Measurements from ENCODE around the gene TENT4B. TPM values are rescaled to one million over a fixed set of nuclear protein-coding genes. Genes with fewer than 3 reads are reported as not detected.

The TENT4B gene
- total RNA-seq, 1 donor from 2014 or later, result 13.2 TPM

- ChIA-PET CTCF (interaction anchor here (1.4 to 3.2 kb wide), 3 partner anchors 9 to 62 kb away, joined by 6 to 10 read pairs (median 10); no protein-coding TSS in a partner anchor), POLR2A (interaction anchor here (14.8 kb wide), 1 partner anchor 15 kb away, joined by 244 read pairs; no protein-coding TSS in a partner anchor)
- ATAC-seq (ENCODE audit: low read depth) (peak; percentile 35), DNase-seq (no peak)
- intact Hi-C loops (cut with micrococcal nuclease), result loop anchor here (2.0 kb wide), 1 partner anchor 62 kb away; no protein-coding TSS in a partner anchor
- no peak for TF ChIP-seq CTCF (IDR thresholded peaks at IDR 0.05)
- Mint-ChIP-seq H3K4me3 (peak overlapping the region; percentile 66), H3K4me1 (peaks cover 58% of the 10 kb centered on the region), H3K27ac (peak overlapping the region; percentile 80), H3K36me3 (ENCODE audit: low read depth) (no peaks in the 10 kb centered on the region), H3K27me3 (peaks cover 3% of the 10 kb centered on the region), H3K9me3 (no peaks in the 10 kb centered on the region)
Observed at GRCh38 chr16:50265260-50265659, 112.2 kb downstream of the TENT4B start.

- POLR2A ChIA-PET, result interaction anchor here (14.8 kb wide), 1 partner anchor 15 kb away, joined by 244 read pairs; no protein-coding TSS in a partner anchor
- DNase-seq, result no peak
Observed at GRCh38 chr16:50265716-50266336, 112.7 kb downstream of the TENT4B start.

GRCh38 chr16:50266337-50267091 lies 113.4 kb downstream of the TENT4B start, which contains the start of gene ADCY7:
TSS of gene ADCY7 (plus strand) at chr16:50266551. CDS start at chr16:50288180, 21,629 bp downstream.
- Mint-ChIP-seq H3K4me1 (peaks cover 70% of the 10 kb centered on the region), H3K36me3 (ENCODE audit: low read depth) (no peaks in the 10 kb centered on the region), H3K27me3 (no peaks in the 10 kb centered on the region), H3K4me3 (peak within 1 kb of the TSS; percentile 84), H3K27ac (peak within 1 kb of the TSS; percentile 90), H3K9me3 (no peaks in the 10 kb centered on the region)
- intact Hi-C loops (cut with micrococcal nuclease), result loop anchor here (1.0 kb wide), 4 partner anchors 8 to 88 kb away; no protein-coding TSS in a partner anchor
- POLR2A ChIA-PET, result interaction anchor here (14.8 kb wide), 1 partner anchor 14 kb away, joined by 244 read pairs; no protein-coding TSS in a partner anchor
- DNase-seq (peak; percentile 61), ATAC-seq (ENCODE audit: low read depth) (peak; percentile 93)
- CTCF ChIA-PET, result interaction anchor here (1.4 to 3.2 kb wide), 2 partner anchors 18 to 60 kb away, joined by 6 to 10 read pairs; no protein-coding TSS in a partner anchor
- TF ChIP-seq CTCF (IDR thresholded peaks at IDR 0.05), result no peak

More at GRCh38 chr16:50265716-50266336, 112.7 kb downstream of the TENT4B start:
- no peaks in the 10 kb centered on the region for H3K27me3 Mint-ChIP-seq
- H3K9me3 Mint-ChIP-seq, result no peaks in the 10 kb centered on the region
- CTCF ChIA-PET, result interaction anchor here (1.4 to 3.2 kb wide), 3 partner anchors 9 to 61 kb away, joined by 6 to 10 read pairs (median 10); no protein-coding TSS in a partner anchor
- no peaks in the 10 kb centered on the region for H3K36me3 Mint-ChIP-seq (ENCODE audit: low read depth)
- peaks cover 64% of the 10 kb centered on the region for H3K4me1 Mint-ChIP-seq
- H3K4me3 Mint-ChIP-seq, result peak overlapping the region; percentile 84
- TF ChIP-seq CTCF (IDR thresholded peaks at IDR 0.05), result no peak
- H3K27ac Mint-ChIP-seq, result peak overlapping the region; percentile 90
- intact Hi-C loops (cut with micrococcal nuclease), result loop anchor here (1.0 to 2.0 kb wide), 5 partner anchors 8 to 88 kb away; no protein-coding TSS in a partner anchor
- ATAC-seq (ENCODE audit: low read depth), result no peak

- Mint-ChIP-seq H3K27ac (peak overlapping the region; percentile 90), H3K36me3 (ENCODE audit: low read depth) (no peaks in the 10 kb centered on the region), H3K4me1 (peaks cover 73% of the 10 kb centered on the region), H3K27me3 (no peaks in the 10 kb centered on the region), H3K9me3 (no peaks in the 10 kb centered on the region), H3K4me3 (peak overlapping the region; percentile 84)
- DNase-seq (no peak), ATAC-seq (ENCODE audit: low read depth) (no peak)
- intact Hi-C loops (cut with micrococcal nuclease), result no loop called here
- CTCF ChIA-PET, result interaction anchor here (3.2 kb wide), 1 partner anchor 17 kb away, joined by 10 read pairs; no protein-coding TSS in a partner anchor
- POLR2A ChIA-PET, result interaction anchor here (14.8 kb wide), 1 partner anchor 13 kb away, joined by 244 read pairs; no protein-coding TSS in a partner anchor
- TF ChIP-seq CTCF (IDR thresholded peaks at IDR 0.05), result no peak
Observed at GRCh38 chr16:50267151-50267631, 114.1 kb downstream of the TENT4B start.

All from activated B cell treated with CpG ODN at 0.5 μM for 24 hours (primary cell).